Activated CD8-positive, alpha-beta memory T cell treated with anti-CD3 and anti-CD28 coated beads for 4 hours (primary cell): Measurements from ENCODE around the gene ZFX.

ENCODE experiments used
- DNase-seq, 2 donors: peaks; one replicate each; pipeline ENCODE4 v3.0.0-alpha.2; 2020; ENCODE audit warnings: low read depth in 2 of 2

The ZFX gene

GRCh38 chrX:24201216-24201615 is 51.7 kb downstream of the ZFX start:
- no peak for DNase-seq

DNA sequence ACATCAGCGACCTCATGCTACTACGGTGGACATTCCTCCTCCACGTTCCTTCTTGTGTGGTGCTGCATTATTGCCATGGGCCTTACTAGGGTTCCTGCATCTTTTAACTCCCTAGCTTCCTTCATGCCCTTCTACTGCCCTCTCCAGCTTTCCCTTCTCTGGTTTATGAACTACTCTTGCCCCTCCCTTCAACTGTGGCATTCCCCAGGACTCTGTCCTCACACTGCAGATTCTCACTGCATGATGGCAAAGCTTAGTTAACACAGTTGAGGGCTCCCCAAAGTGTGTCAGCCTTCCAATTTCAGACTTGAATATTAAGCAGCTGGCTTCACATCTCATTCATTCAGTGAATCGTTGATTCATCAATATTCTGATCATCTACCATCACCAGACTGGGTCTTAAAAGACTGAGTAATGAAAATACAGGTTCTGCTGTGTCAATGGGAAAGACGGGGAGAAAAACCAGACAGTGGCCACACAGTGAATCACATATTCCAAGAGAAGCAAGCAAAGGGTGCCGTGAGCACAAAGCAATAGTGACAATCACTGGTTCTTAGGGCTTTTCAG is 53.0 kb downstream of the ZFX start:
- no peak for DNase-seq

DNA sequence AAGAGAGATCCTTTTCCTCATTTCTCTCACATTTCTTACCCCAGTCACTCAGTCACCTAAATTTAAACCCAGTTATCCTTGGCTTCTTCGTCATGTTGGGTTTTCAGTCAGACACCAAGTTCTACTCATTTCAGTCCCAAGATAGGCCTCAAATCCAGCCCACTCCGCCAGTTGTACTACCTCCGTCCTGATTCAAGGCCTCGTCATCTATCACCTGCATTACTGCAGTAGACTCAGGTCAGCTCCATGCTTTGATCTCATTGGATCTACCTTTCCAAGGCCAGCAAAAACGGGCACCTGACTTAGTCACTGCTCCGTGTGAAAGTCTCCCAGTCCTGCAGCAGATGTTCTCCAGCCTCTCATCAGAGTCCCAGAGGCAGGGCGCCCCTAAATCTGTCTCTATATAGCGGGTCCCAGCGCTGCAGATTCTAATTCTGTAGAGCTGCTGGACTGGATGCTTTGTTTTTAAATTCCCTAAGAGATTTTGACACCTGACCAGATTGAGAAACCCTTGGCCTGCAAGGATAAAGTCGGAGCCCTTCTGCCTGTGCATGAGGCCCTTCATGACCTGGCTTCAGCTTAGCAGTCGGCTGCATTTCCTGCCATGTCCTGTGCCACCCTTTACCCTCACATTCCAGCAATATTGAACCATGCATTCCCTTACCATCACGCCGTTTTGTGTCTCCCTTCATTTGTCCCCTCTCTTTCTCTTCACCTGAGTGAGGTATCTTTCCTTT is 53.7 kb downstream of the ZFX start:
- DNase-seq = no peak

GRCh38 chrX:24204331-24204730 is 54.8 kb downstream of the ZFX start:
- DNase-seq = no peak

DNA sequence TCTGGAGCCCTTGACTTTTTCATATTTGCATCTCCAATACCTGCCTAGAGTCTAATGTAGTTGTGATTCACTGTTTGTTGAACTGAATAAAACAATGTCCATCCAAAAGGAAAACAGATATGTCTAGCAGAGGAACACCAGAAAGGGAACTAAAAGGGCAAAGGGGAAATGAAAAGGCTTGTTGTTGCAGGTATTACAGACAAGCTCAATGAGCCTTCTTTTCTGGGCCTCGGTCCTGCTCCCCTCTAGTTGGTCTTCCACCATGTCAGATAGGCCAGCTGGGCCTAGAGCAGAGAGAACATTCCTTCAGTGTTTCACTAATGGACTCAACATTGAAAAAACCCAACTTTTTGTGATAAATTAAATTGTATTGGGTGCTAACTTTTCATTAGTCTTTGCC is 55.4 kb downstream of the ZFX start:
- no peak for DNase-seq

- DNase-seq = no peak
Observed at GRCh38 chrX:24207826-24208225, 58.3 kb downstream of the ZFX start.

GRCh38 chrX:24208496-24209240 is 59.1 kb downstream of the ZFX start:
- no peak for DNase-seq

DNA sequence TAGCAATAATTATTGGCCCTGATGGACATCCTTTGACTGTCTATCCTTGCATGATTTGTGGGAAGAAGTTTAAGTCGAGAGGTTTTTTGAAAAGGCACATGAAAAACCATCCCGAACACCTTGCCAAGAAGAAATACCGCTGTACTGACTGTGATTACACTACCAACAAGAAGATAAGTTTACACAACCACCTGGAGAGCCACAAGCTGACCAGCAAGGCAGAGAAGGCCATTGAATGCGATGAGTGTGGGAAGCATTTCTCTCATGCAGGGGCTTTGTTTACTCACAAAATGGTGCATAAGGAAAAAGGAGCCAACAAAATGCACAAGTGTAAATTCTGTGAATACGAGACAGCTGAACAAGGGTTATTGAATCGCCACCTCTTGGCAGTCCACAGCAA is 60.7 kb downstream of the ZFX start:
- DNase-seq = no peak

DNA sequence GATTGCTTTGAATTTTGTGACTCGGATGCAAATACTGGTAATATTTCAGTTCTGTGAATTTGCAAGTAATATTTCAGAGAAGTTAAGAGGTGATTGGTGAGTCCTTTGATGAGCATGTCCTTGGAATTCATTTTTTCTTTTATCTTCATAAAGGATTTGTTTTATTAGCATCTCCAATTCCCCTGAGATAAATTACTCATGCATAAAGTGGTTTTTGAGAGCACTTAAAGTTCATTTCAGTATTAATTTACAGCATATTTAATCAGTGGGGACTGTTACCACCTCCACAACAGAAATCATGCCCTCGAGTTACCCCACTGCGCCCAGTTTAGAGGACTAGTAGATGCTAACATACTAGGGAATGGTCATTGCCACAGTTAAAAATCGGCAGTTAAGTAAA is 65.0 kb downstream of the ZFX start:
- DNase-seq = no peak

- no peak for DNase-seq
Observed at GRCh38 chrX:24215272-24215671, 65.7 kb downstream of the ZFX start.

DNA sequence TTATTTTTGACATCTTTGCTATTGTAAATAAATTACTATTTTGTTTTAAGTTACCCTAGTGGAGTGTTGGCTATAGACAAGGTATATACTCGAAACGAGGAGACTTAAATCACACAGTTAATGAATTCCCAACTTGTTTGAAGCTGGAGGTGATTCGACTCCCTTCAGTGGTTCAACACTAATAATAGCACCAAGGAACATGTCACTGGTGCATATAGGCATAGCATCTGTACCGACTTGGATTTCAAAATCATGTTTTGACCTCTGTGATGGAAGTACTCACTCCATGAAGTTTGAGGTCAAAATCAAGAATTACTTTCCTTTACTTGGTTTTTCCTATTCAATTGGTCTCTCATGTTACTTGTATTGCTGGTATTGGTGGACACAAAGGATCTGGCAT is 66.5 kb downstream of the ZFX start:
- DNase-seq = no peak

GRCh38 chrX:24216827-24217226 is 67.3 kb downstream of the ZFX start:
- DNase-seq = no peak

DNA sequence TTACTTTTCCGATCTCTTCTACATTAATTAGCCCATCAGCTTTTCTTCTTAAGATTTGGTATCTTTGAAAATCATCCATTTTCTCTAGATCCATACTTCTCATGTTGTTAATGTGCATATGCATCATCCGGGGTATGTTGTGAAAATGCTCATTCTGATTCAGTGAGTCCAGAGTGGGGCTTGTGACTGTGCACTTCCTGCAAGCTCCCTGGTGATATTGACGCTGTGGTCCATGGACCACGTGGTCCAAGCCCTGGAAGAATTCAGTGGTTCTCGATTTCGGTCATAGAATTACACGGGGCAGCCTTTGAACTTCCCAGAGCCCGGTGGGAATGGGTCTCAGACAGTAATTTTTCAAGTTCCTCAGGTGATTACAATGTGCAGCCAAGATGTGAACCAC is 69.8 kb downstream of the ZFX start:
- no peak for DNase-seq

GRCh38 chrX:24221872-24222271 is 72.3 kb downstream of the ZFX start:
- DNase-seq = no peak

GRCh38 chrX:24225265-24225664 is 75.7 kb downstream of the ZFX start:
- no peak for DNase-seq

- no peak for DNase-seq
Observed at GRCh38 chrX:24226176-24226575, 76.6 kb downstream of the ZFX start.

DNA sequence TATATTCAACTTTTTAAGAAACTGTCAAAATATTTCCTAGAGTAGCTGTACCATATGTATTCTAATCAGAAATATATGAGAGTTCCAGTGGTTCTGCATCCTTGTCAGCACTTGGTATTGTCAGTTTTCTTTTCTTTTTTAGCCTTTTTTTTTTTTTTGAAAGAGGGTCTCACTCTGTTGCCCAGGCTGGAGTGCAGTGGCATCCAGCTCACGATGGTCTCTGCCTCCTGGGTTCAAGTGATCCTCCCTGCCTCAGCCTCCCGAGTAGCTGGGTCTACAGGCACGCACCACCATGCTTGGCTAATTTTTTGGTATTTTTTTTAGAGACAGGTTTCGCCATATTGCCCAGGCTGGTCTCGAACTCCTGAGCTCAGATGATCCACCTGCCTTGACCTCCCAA is 79.1 kb downstream of the ZFX start:
- no peak for DNase-seq

- no peak for DNase-seq
Observed at GRCh38 chrX:24229400-24229879, 79.9 kb downstream of the ZFX start.

DNA sequence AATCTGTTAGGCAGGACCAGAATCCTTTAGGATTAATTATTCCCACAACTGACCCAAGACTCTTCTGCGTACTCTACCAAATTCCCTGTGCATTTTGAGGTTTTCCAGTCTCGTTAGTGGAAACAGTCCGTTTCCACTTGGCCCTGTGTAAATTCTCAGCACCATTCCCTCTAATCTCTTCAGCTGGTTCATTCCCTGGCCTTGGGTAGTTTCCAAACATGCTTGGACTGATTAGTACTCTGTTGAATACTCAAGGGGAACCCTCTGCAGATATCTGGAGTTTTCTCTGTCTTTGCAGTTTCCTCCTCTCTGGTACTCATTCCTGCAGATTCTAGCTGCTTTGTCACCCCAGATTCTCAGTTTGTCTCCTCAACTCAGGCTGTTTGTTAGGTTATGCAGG is 80.4 kb downstream of the ZFX start:
- DNase-seq = no peak

GRCh38 chrX:24231131-24231540 is 81.6 kb downstream of the ZFX start:
- DNase-seq = no peak

- no peak for DNase-seq
Observed at GRCh38 chrX:24231641-24232179, 82.2 kb downstream of the ZFX start.

DNA sequence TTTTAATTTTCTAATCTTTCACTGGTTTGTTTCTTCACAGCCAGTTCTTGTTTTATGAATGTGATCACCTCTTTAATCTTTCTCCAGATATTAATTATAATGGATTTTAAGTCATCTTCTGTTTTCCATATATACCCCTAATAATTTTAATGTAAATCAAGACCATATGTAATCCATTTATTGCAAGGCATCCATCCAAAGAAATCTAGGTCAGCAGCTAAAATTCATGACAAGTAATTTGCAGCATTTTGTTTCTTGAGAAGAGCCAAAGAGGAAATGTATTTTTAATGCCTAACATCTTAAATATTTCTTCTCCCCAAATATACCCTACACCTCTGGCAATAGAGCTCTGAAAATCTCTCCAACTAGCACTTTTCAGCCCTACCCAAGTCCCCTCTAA is 83.3 kb downstream of the ZFX start:
- no peak for DNase-seq
